HG03039 (cell line): ENCODE results near the gene PTPRM.
"Not testable (repeated sequence)": the region's sequence is repeated elsewhere in the genome, so short reads cannot be mapped to it uniquely, and the experiment has no call there.

Source experiments
- ATAC-seq: cut with Tn5 transposase; IDR thresholded peaks from one replicate; pipeline ENCODE4 v1.9.1; 2021; ENCODE audit warnings: mild to moderate bottlenecking, moderate library complexity; ENCODE audit not compliant: unreplicated experiment

PTPRM gene

DNA sequence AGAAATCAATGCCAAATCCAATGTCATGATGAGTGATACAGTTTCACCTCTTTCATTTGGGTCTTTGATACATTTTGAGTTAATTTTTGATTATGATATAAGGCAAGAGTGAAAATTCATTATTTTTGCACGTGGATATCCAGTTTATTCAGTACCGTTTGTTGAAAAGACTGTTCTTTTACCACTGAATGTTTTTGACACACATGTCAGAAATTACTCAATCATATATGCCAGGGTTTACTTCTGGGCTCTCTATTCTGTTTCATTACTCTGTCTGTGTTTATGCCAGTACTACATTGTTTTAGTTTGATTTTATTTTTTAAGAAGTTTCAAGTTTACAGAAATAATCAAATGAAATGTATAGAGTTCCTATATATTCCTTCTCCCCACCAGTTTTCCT lies 154.4 kb downstream of the PTPRM start:
- ATAC-seq = no peak

DNA sequence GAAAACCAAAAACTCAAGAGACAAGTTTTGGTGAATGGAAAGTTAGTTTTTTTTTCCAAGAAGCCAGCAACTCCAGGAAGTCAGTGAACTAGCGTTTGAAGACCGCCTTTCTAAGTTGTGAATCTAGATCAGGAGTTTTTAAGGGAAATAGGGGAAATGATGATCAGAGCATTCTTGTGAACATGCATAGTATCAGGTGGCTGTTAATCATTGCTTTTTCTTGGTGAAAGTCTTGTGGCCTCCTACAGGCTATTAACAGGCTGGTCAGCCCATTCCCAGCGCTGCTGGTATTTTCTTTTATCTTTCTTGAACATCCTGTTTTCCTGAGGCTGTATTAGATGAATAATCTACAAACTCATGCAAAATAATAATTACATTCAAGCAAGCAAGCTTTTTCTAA lies 155.8 kb downstream of the PTPRM start:
- no peak for ATAC-seq

DNA sequence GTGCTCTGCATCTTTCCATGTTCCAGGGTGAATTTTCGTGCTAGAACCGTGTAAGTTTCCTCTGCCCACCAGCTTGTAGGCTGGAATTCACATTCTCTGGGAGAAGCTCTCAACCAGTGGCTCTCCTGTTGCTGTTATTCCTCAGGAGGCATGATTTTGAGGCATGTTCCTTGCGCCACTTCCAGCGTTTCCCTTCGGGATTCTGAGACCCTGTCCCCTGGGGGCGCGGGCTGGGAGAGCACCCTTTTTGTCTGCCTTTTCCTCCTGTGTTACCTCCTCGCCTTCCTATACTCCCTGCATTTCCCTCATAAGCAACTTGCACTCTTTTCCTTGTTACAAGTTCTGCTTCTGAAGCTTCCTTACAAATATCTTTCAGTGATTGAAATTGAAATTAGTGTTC lies 156.4 kb downstream of the PTPRM start:
- no peak for ATAC-seq

DNA sequence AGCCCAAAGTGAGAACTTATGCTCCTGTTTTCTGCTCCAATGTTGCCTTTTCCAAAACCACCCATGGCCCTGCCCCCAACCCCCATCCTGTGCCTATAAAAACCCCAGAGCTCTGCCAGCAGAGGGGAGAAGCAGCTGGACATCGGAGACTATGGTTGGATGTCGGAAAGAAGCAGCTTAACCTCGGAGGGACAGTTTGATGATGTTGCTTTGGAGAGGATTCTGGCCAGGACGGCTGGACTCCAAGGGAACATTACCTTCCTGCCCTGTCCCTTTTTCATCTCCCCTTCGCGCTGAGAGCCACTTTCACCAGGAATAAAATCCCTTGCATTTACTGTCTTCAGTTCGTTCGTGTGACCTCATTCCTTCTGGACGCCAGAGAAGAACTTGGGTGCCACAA lies 158.4 kb downstream of the PTPRM start:
- ATAC-seq = no peak

DNA sequence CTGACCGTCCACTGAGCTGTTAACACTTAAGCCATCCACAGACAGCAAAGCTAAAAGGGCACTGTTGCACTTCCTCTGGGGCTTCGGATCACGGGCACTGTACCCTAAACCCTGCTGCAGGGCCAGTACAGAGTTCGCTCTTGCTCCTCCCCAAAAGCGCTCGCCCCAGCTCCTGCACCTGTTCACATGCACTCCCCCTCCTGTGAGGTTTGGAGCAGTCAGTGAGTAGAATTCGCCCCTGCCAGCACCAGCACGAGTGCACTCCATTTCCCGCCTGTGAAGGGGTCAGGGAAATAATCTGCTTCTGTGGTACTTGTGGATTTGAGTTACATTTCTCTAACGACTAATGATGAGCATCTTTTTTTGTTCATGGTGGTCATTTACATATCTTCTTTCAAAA lies 158.8 kb downstream of the PTPRM start:
- ATAC-seq = no peak

DNA sequence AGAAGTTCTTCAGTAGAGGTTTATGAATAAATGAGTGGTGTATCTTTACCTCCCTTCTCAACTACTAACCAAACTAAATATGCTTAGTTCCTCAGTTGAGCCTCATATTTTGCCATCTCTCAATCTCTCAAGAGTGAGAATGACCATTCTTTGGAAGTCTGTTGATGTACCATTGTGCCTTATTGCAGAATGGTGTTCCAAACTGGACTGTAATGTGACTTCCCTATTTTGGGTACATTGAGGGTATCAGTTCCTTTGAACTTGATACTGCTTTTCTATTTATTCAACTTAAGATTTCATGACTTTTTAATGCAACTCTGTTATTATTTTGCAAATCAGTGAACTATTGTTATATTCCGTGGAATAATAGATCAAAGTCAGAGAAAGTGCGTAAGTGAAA lies 159.4 kb downstream of the PTPRM start:
- ATAC-seq = no peak

DNA sequence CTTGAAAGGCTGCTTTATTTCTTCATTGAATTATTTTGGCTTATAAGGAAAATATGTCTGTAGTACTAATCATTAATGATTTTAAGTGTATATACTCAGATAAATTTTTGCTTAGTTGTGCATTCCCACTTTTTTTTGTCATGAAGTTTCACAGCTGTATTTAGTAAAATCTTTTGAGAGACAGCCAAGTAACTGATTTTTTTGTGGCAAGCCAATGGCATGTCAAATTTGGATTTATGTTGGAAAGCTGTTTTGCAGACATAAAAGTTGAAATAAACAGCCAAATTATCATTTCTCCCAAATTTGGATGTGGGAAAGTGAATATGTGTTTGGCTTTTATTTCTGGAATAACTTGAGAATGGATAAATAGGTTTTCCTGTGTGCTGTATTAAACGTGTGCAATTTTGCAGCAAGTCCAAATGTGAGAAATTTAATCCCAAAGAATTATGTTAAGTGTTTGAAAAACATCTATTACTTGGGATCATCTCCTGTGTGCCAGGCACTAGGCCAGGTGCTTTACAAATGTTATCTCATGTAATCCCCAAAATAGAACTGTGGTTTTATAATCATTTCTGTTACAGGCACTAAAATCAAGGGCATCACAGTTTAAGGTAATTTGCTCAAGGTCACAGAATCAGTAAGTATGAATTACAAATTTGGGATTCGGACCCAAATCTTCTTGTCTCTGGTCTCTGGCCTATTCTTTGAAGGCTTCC lies 160.4 kb downstream of the PTPRM start:
- ATAC-seq = no peak

DNA sequence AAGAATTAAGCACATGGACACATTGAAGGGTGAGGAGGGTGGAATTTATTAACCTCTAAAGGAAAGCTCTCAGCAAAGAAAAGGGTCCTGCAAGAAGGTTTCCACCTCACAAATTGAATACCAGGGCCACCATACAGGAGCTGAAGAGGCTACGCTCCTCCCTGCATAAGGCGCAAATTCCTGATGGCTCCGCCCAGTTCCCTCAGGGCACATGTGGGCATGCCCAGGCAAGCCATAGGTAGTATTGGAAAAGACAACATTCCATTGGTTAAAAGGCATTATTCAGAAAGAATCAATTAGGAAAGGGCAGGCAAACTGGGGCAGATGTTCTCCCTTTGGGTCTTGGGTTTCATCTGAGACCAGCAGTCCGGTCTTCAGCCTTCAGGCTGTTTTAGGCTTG lies 161.2 kb downstream of the PTPRM start:
- ATAC-seq = no peak

DNA sequence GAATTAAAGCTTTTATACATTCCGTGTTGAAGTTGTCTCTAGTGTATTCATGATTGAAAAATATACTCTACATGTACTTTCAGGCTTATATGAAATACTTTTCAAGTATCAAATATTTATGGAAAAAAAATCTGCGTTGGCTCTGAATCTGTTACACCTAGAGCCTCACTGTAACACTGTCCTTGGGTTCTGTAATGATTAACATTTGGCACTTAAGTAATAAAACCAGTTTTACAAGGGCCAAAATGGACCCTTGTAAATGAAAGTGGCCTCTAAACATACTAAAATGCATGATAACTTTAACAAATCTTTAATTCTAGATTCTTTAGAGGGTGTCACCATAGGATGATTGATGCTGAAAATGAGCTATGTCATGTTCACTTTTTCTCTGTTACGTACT lies 162.8 kb downstream of the PTPRM start:
- ATAC-seq = no peak

DNA sequence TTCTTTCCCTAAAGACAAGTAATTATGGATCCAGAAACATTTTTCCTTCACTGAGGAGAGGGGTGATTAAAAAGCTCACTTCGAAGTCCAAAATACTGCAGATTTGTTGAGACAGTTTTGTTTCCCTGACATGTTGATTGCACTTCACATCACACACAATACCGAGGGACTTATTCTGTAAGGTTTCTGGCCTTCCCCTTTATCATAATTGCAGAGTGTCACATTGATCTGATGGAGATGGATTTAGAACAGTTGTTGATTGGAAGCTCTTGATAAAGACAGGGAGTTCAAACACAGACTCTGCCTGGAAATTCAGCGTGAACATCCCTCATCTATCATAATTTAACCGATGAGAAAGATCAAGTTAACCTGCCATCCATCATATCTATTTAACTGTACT lies 163.6 kb downstream of the PTPRM start:
- no peak for ATAC-seq

DNA sequence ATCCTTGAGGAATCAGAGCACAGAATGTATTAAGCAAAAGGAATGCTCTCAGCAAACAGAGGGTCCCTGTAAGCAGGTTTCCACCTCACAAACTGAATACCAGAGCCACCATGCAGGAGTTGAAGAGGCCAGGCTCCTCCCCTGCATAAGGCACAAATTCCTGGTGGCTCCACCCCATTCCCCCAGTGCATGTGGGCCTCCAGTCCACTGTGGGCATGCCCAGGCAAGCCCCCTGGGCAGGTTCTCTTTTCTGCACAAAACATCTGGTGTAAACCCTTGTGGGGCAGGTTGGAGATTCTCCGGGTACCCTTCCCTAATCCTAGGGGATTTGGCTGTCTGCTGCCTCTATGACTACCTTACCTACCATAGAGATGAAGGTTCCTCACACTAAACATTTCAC lies 166.5 kb downstream of the PTPRM start:
- no peak for ATAC-seq

DNA sequence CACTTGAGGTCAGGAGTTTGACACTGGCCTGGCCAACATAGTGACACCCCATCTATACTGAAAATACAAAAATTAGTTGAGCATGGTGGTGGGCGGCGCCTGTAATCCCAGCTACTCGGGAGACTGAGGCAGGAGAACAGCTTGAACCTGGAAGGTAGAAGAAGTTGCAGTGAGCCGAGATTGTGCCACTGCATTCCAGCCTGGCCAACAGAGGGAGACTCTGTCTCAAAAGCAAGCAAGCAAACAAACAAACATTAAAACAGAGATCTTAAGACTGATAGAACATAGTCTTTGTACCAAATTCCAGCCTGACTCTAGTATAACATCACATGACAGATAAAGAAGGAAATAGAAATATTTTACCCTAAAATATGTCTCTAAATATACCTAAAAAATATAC lies 168.1 kb downstream of the PTPRM start:
- no peak for ATAC-seq

DNA sequence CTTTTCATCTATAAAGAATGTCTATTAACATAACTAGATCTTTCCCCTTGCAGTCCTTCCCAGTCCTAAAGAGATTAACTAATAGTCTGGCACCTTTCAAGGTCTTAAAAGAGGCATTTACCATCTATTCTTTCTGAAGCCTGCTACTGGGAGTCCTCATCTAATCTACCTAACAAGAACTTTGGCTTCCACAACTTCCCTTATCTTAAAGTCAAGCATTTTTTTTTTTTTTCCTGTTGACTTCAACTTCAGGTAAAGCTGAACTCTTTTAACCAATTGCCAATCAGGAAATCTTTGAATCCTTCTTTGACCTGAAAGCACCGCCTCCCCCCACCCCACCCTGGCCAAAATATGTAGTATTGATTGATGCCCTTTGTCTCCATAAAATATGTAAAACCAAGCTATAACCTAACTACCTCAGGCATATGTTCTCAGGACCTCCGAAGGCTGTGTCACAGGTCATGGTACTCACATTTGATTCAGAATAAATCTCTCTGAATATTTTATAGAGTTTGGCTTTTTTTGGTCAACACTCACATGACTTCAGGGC lies 168.6 kb downstream of the PTPRM start:
- no peak for ATAC-seq

DNA sequence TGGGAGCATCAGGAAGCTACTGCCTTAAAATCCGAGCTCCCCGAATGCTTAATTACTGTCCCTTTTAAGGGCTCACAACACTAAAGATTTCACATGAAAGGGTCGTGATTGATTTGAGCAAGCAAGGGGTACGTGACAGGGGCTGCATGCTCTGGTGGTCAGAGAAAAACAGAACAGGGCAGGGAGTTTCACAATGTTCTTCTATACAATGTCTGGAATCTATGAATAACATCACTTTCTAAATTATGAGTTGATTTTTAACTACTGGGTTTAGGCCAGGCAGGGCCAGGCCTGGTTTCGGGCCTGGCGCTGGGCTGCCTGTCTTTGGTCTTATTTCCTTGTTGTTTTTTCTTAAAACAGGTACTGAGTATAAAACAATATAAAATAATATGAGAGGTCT lies 169.4 kb downstream of the PTPRM start:
- ATAC-seq = not testable (repeated sequence)

DNA sequence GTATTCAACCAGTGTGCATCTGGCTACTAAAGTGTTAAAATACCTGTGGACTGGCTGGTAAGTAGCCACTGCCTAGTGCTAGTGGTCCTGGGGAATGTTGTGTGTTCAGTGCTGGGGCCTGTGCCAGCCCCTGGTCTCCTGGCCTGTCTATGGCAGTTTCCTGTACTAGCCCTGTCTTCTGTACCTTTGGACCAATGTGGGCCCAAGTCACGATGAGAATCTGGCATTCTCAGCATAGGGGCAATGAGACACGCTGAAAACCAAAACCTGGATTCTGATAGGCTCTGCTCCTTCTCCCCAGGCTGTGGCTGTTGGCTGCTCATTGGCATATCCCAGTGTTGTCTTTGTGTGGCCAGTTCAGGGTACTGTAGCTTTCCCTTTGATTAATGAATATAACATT lies 170.4 kb downstream of the PTPRM start:
- ATAC-seq = no peak

DNA sequence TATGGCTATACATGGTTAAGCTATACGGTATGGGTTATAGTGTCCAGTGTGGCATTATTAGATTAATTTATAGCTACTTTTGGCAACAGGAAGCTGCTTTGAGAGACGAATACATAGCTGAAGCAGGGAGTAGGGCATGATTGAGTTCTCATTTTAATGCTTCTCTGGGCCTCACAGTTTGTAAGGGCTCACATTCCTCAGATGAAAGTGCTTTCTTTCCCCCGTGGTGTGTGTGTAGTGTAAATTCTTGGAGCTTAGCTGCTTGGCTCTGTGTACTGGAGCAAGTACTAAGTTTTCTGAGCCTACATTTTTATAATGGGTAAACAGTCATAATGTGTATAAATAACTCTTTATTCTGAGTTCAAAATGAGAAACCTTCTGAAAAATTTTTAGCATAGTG lies 173.7 kb downstream of the PTPRM start:
- ATAC-seq = no peak

DNA sequence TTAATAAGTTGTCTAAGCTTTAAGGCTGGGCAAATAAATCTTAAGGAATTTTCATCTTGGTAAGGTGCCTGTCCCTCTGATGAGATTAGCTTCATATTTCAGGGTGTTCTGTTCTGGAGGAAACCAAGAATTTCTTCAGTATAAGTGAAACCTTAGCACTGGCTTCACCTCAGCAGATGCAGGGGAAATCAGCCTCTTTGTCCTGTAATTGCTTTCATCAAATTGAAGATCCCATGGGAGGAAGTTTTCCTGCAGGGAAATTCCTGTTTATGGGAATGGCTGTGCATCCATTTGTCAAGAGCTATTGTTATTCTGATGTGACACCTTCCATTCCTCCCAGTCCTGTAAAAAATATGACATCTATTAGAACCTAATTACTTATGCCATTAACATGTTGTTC lies 174.5 kb downstream of the PTPRM start:
- ATAC-seq = no peak

DNA sequence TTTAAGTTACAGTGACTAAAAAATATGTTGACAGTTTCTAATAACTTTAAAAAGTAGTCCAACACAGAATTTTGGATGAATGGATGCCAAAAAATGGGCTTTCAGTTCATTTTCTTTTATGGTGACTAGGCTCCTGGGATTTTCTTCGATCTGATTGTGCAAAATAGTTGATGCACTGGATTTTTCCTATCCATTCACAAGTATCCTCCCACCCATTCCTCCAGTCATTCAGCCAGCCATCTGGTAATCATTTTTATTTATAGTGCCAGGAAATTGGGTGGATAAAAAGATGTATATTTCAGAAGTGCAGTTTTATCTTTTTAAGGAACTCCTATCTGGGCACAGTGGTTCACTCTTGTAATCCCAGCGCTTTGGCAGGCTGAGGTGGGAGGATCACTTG lies 175.1 kb downstream of the PTPRM start:
- ATAC-seq = no peak

DNA sequence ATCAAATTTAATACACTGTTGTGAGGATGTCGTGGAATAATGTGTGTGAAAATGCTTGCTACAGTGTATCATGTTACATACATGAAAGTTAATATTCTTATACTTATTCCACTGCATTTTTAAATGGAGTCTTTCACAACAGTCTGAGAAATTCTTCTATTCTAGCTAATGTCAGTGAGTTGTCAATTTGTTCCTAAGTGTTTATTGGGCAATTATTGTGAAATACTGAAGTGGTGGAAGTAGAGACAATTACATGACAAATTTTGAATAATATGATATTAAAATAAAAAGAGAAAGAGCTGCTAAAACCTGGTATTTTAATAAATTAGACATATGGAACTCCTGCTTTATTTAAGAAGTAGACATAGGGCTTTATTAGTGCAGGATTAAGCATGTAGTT lies 176.1 kb downstream of the PTPRM start:
- no peak for ATAC-seq

DNA sequence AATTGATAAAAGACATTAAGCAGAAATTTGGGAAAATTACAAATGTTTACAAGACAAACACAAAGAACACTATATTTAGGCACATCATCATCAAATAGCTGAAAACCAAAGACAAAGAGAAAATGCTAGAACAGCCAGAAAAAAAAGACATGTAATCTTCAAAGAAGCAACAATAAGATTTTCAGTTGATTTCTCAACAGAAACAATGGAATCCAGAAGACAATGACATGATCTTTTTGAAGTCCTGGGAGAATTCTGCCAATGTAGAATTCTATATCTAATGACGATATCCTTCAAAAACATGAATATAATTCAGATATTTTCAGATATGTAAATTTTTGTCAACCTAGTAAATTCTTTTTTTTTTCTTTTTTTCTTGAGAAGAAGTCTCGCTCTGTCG lies 179.0 kb downstream of the PTPRM start:
- no peak for ATAC-seq

DNA sequence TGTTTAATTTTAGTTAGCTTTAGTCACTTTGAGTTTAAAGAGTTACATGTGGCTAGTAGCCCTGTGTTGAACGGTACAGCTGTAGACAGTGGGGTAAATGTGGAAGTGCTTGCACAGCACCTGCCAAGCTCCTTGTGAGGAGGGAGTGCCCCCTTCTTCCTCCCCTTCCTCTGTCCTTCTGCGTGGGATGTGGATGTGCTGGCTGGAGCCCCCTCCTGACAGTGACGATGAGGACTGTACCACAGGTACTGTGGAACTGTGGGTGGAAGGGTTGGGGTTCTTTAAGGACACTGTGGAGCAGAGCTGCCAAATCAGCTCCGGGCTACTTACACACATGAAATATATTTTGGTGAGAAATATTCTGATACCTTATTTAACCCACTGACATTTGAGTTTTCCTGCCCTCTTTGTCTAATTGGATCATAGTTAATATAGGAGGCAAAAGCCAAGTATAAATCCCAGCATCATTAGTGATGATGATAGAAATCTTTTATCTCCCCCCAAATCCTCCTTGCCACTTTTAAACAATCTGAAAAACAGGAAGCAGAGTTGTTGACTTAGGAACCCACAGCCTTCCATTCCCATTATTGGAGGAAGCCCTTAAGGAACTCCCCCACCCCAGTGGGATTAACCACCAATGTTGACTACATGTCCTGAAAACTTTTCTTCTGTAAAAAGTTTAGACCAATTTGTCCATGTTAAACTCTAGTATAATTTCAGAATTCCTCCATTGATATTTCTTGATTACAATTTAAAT lies 181.3 kb downstream of the PTPRM start:
- no peak for ATAC-seq

DNA sequence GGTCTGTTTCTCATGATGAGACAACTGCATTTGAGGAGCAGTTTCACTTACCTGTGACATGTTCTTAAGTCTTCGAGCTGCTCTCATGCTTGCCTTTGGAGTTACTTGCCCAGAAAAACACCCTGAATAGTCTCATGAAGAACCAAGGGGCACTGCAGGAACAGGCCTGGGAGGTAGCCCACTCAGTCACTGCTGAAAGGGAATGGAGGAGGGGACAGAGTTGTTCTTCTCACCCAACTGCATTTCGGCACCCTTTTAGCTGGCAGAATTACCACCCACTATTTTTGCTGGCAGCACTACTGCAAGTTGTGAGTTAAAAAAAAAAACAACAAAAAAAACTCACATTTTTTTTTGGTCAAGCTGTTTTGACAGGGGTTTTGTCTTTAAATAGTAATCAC lies 181.9 kb downstream of the PTPRM start:
- ATAC-seq = no peak
